NCI-H1417 (cell line): ENCODE measurements around the gene TMEM131L.
"Not testable (repeated sequence)": the region's sequence is repeated elsewhere in the genome, so short reads cannot be mapped to it uniquely, and the experiment has no call there.

ENCODE experiments used
- DNase-seq, 3 experiments: peaks; one replicate each; lab custom pipeline; 2025; lab: John Stamatoyannopoulos, UW

TMEM131L gene

DNA sequence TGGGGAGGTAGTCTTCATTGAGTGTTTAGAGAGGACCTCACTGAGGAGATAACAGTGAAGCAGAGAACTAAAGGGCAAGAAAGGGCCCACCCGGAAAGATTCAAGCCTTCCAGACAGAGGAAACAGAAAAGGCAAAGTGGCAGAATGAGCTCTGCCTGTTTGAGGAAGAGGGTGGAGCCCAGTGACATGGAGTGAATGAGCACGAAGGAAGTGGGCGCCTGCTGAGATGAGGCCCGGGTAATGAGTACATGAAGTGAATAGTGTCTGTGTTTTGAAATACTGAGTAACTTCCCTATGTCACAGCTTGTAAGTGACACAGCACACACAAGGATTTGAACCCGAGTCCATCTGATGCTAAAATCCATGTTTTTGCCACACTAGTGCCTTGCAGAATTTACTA is 185.4 kb downstream of the TMEM131L start:
- peak in 1 of 3 experiments; percentile 13 for DNase-seq

DNA sequence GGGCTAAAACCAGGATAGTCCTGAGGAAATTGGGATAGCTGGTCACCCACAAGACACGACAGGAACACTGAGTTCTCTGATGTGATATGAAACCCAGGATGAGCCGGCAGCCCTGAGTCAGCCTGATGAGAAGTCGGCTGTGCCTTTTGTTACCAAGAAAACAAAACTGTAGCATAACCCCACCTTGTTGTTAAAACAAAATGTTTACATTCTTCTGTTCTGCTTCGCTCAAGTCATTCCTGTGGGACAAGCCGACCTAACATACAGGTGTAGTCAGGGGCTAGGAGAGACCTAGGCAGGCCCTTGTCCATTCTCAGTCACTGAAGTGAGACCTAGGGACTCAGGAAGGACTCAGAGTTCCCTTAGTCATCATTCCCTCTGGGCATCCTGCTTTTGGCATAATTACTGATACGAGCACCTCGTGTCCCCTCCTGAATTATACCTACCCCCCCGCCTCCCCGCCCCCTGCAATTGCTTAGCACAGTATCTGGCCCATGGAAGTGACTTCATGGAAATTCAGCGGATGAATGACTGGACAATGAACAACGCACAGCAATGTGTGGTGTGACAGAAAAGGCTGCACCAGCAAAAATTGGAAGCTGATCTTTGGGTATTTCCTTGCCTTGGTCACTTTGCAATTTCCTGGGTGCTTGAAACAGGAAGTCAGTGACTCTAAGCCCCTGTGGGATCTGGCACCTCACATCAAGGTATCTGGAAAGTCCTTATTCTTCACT is 186.1 kb downstream of the TMEM131L start:
- DNase-seq: no peak

DNA sequence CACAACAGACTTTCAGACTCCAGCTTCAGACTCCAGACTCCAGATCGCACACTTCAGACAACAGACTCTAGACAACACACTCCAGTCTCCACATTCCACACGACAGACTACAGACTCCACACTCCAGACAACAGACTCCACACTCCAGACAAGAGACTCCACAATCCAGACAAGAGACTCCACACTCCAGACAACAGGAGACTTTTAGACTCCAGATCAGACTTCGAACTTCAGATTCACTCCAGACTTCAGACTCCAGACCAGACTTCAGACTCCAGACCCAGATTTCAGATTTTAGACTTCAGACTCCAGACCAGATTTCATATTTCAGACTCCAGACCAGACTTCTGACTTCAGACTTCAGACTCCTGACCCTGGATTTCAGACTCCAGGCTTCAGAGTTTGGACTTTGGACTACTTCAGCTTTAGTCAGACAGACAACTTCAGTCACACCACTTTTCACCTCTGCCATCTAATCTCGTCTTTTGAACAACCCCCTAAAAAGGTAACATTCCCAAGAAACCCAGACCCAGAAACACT is 188.9 kb downstream of the TMEM131L start:
- no peak for DNase-seq

DNA sequence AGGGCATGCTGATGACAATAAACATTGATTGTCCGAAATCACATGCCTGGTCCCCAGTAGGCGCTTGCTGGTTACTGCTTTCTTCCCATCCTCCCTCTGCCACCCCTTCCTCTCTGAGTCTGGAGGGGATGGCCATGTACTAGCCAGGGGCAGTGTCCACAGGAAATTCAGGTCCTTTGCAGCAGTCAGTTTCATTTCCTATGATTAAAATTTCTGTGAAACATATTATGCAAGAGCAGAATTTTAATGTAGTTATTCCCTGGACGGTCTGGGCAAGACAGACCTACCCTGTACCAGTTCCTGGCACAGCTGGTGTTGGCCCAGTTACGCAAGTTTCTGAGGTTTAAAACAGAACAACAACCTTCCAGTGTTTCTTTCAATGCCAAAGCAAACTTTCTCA is 189.8 kb downstream of the TMEM131L start:
- DNase-seq: no peak

DNA sequence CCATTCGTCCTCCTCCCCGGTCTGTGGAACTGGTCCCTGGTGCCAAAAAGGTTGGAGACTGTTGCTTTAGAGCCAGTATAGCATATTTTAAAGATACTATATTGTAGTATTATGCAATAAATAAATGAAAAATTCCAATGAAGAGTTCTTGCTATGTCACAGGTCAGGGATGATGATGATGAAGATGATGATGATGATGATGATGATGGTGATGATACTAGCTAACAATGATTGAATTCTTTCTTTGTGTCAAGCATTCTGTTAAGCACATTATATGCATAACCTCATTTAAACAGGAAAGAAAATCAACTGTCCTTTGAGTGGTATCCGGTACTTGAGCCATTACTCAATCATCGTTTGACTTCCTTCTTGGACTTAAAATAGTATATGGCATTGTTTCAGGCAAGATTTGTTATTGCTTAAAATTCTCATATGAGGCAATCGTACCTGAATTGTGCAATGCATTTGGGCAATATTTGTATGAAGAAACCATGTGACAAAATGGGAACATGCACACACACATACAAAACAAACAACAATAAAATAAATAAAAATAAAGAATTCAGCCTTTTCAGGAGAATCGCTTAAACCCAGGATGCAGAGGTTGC is 195.2 kb downstream of the TMEM131L start:
- DNase-seq: no peak

DNA sequence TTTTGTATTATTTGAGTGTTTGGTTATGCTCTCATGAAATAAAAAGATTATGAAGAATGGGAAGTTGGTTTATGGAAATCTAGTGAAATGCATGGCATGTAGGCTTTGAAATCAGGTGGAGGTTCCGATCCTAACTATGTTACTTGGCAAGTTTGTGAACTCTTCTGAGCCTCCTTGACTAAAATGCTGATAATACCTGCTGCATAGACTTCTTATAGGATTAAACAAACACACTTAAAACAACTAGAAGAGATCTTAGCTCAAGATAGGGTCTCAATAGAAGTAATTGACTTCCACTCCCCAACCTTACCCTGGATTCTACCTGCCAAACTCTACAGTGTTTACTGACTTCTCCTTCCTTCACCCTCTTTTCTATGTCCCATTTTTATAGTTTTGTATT is 195.7 kb downstream of the TMEM131L start:
- no peak for DNase-seq

DNA sequence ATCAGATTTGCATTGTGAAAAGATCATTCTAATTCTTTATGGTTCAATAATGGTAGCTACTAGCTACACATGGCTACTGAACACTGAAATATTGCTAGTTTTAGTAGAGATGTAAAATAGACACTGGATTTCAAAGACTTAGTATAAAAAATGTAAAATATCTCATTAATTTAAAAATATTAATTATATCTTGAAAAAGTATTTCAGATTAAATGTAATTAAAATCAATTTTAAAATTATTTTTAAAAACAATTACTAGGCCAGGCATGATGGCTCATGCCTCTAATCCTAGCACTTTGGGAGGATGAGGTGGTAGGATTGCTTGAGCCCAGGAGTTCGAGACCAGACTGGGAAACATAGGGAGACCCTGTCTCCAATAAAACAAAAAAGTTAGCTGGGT is 197.5 kb downstream of the TMEM131L start:
- no peak for DNase-seq

DNA sequence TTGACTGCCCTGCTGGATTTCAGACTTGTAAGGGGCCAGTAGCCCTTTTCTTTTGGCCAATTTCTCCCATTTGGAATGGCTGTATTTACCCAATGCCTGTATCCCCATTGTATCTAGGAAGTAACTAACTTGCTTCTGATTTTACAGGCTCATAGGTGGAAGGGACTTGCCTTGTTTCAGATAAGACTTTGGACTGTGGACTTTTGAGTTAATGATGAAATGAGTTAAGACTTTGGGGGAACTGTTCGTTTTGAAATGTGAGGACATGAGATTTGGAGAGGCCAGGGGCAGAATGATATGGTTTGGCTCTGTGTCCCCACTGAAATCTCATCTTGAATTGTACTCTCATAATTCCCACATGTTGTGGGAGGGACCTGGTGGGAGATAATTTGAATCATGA is 200.3 kb downstream of the TMEM131L start:
- not testable (repeated sequence) for DNase-seq

DNA sequence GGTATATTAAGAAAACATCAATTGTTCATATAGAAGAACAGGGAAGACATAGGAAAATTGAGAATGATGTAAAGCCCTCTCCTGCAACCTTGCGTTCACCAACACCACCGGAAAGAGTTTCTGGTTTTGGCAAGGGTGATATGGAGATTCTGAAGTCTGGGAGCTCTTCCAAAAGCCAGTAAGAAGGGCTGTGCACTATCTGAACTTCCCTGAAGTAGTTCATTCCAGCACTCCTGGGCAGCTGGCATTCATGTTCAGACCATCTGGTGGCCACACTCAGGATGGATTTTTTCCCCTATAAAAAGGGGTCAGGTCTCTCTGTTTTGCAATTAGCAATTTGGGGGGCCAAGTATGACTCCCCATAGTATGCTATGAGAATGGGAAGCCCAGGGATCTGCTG is 202.5 kb downstream of the TMEM131L start:
- DNase-seq: no peak

DNA sequence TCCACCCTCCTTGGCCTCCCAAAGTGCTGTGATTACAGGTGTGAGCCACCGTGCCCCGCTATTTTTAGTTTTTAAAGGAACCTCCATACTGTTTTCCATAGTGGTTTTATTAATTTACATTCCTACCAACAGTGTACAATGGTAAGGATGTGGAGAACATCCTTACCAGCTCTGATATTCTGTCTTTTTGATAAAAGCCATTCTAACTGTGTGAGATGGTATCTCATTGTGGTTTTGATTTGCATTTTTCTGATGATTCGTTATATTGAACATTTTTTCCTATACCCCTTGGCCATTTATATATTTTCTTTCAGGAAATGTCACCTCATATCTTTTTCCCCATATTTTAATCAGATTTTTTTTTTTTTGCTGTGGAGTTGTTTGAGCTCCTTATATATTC is 203.7 kb downstream of the TMEM131L start:
- DNase-seq: no peak

DNA sequence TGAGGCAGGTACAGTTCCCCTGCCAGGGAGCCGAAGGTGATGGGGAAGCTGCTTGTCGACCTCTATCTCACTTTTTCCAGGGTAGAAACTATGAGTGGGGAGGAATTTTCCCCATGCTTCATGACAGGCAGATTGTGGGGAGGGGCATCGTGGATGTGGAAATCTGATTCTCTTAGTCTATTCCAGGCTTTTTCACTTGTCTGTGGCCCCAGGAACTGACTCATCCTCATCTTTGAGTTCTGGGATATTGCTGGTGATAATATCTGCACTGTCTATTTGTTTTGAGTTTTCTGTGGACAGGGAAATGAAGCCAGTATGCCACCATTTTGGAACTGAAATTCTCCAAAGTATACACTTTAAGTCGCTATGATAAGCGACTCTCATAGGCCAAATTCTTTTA is 210.3 kb downstream of the TMEM131L start:
- DNase-seq: no peak

DNA sequence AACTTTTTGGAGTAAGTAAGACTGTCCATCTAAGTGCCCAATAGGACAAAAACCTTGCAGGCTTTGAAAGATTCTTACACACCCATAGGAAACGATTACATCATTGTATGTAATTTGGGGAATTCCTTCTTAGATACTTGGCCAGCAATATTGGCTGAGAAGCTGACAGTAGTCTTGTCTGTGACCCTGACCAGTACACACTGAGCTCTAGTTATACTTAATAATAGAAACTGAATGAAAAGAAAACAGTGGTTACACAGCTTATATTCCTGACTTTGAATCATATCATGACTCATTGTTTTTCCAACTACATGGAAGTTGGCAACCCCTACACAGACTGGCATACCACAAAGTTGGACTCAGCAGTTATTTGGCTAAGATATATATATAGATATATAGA is 210.8 kb downstream of the TMEM131L start:
- DNase-seq: no peak

DNA sequence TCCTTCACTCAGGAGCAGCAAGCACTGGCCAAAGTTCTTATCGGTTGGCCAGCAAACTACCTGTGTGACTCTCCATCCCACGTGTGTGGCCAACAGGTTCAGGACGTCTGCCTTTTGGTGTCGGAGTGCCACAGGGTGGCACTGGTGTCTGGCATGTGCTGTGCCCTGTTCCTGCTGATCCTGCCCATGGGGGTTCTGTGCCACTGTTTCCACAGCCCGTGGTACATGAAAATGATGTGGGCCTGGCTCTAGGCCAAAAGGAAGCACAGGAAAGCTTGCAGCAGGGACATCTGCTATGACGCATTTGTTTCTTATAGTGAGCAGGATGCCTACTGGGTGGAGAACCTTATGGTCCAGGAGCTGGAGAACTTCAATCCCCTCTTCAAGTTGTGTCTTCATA is 213.3 kb downstream of the TMEM131L start:
- no peak for DNase-seq

DNA sequence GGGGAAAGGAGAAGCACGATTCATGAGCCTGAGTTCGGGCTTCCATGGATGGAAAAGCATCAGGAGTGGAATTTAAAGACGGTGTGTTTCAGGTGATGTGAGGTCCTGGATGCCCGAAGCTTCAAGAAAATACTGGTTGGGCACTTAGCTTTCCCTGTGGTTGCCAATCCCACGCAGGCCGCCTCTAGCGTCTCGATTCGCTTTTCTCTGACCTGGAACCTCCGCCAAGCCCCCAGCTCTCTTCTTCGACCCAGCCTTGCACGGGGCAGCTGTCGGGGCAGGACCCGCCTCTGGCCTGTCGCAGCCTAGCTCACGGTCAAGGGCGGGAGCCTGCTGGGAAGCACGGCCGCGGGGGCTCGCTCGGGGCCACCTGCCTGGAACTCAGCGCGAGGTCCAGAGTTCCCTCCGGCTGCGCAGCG is 217.6 kb downstream of the TMEM131L start:
- no peak for DNase-seq

DNA sequence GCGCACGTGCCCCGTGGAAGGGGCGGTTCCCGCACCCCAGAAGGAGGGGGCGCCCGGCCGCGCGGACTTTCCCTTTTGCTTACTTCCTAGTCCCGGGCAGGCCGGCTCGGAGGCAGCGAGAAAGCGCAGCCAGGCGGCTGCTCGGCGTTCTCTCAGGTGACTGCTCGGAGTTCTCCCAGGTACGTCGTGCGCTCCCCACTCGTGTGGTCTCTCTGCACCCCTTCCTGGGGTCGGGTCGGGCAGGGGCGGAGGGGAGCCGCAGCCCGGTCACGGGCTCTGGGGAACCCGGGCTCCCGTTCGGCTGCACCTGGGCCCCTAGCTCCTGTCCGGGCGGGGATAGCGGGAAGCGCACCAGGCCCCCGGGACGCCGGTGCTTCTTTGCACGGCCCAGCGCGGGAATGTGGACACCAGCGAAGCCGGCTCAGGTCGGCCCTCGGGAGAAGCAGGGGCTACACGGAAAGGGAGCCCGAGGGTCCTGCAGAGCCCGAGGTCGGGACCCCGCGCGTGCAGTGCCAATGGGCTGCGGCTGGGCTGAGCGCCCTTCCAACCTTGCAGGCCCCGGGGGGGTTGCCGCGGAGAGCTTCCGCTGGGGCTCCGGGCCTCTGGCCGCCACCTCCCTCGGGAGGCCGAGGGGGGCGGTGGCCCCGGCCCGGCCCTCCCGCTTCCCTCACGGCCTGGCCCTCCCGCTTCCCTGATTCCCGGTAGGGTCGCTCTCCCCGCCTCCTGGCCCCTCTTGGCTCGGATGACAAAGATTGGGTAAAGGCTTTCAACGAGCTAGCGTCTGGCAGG is 218.2 kb downstream of the TMEM131L start, which contains the start of gene TLR2:
Gene TLR2 (plus strand): TSS at position 99 of the 789 bp plus-strand sequence. CDS start 18,628 bp downstream, outside the sequence.
- DNase-seq: peak in 2 of 3 experiments; percentile 58 to 59

DNA sequence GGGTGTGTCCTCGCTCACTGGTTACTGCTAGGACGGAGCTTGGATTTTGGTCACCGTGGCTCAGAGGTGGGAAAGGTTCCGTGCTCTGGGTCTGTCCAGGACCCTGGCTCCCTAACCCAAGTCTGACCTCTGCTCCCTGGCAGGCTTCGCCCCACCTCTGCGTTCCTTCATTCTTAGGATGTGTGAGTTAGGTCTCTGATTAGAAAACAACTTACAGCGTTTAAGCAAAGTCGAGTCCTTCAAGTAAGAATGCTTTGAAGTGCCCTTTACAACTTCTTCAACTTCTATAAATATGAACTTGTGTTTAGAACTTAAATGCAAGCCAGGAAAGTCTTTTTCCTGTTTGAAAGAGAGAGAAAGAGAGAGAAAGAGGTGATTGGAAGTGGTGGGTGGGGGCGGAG is 218.8 kb downstream of the TMEM131L start:
- DNase-seq: no peak
